Measurements from ENCODE around the gene ROBO2.

The ROBO2 gene

GRCh38 chr3:77125966-77126365 lies 86.1 kb downstream of the ROBO2 start:
- no peak for ATAC-seq
- no peak for DNase-seq

GRCh38 chr3:77134769-77135168 lies 94.9 kb downstream of the ROBO2 start:
- DNase-seq (no peak), ATAC-seq (no peak)

- ATAC-seq: no peak
- no peak for DNase-seq
Observed at GRCh38 chr3:77137559-77137958, 97.7 kb downstream of the ROBO2 start.

GRCh38 chr3:77139624-77140023 lies 99.7 kb downstream of the ROBO2 start:
- DNase-seq (no peak), ATAC-seq (no peak)

- DNase-seq: no peak
- no peak for ATAC-seq
Observed at GRCh38 chr3:77141423-77141822, 101.5 kb downstream of the ROBO2 start.

GRCh38 chr3:77142578-77142977 lies 102.7 kb downstream of the ROBO2 start:
- ATAC-seq: no peak
- DNase-seq: no peak

GRCh38 chr3:77146004-77146403 lies 106.1 kb downstream of the ROBO2 start:
- no peak for DNase-seq
- no peak for ATAC-seq

- ATAC-seq (no peak), DNase-seq (no peak)
Observed at GRCh38 chr3:77147836-77148578, 108.1 kb downstream of the ROBO2 start.

GRCh38 chr3:77149382-77149781 lies 109.5 kb downstream of the ROBO2 start:
- no peak for ATAC-seq
- DNase-seq: no peak

GRCh38 chr3:77150028-77150427 lies 110.1 kb downstream of the ROBO2 start:
- no peak for ATAC-seq
- no peak for DNase-seq

- DNase-seq (no peak), ATAC-seq (no peak)
Observed at GRCh38 chr3:77150759-77151158, 110.9 kb downstream of the ROBO2 start.

GRCh38 chr3:77158730-77159581 lies 119.1 kb downstream of the ROBO2 start:
- DNase-seq: no peak
- no peak for ATAC-seq

- ATAC-seq (no peak), DNase-seq (no peak)
Observed at GRCh38 chr3:77160931-77161497, 121.1 kb downstream of the ROBO2 start.

- no peak for ATAC-seq
- no peak for DNase-seq
Observed at GRCh38 chr3:77169823-77170222, 129.9 kb downstream of the ROBO2 start.

- DNase-seq (no peak), ATAC-seq (no peak)
Observed at GRCh38 chr3:77171026-77171425, 131.1 kb downstream of the ROBO2 start.

GRCh38 chr3:77179762-77180161 lies 139.9 kb downstream of the ROBO2 start:
- no peak for ATAC-seq
- no peak for DNase-seq

GRCh38 chr3:77182341-77182740 lies 142.4 kb downstream of the ROBO2 start:
- no peak for ATAC-seq
- DNase-seq: no peak

GRCh38 chr3:77186319-77186718 lies 146.4 kb downstream of the ROBO2 start:
- DNase-seq (no peak), ATAC-seq (no peak)

GRCh38 chr3:77186728-77187127 lies 146.8 kb downstream of the ROBO2 start:
- ATAC-seq (no peak), DNase-seq (no peak)

GRCh38 chr3:77188210-77188609 lies 148.3 kb downstream of the ROBO2 start:
- ATAC-seq: no peak
- DNase-seq: no peak

GRCh38 chr3:77189258-77189657 lies 149.4 kb downstream of the ROBO2 start:
- no peak for DNase-seq
- ATAC-seq: no peak

- ATAC-seq: no peak
- DNase-seq: no peak
Observed at GRCh38 chr3:77189684-77190083, 149.8 kb downstream of the ROBO2 start.

- ATAC-seq (no peak), DNase-seq (no peak)
Observed at GRCh38 chr3:77190374-77190773, 150.5 kb downstream of the ROBO2 start.

Data from stimulated activated naive CD8-positive, alpha-beta T cell treated with anti-CD3 and anti-CD28 coated beads, Interleukin-15, Interleukin-2, amounts not matched to agents 100 U/mL and 50 U/mL, for 24 hours (primary cell).